Tibial nerve (tissue), 3 donors: ENCODE results near the gene SUB1.

Experiments used
- POLR2A ChIP-seq, 2 donors: fragments of 450-650 bp; IDR thresholded peaks; one replicate each; pipeline ENCODE4 v1.6.1; 2017; ENCODE audit warnings: antibody characterized with exemption in 2 of 2, mild to moderate bottlenecking in 2 of 2, moderate library complexity in 2 of 2
- TF ChIP-seq, protein P1 (sequence below), 5 experiments: fragments of 200-600 bp in 3 of 5; fragments of 450-650 bp in 2 of 5; sonication (generic) in 3 of 5; IDR thresholded peaks; one replicate each; pipeline ENCODE4 v1.5.1; 2016 to 2019; ENCODE audit warnings: antibody characterized with exemption in 5 of 5, mild to moderate bottlenecking in 3 of 5, moderate library complexity in 2 of 5

DNA sequence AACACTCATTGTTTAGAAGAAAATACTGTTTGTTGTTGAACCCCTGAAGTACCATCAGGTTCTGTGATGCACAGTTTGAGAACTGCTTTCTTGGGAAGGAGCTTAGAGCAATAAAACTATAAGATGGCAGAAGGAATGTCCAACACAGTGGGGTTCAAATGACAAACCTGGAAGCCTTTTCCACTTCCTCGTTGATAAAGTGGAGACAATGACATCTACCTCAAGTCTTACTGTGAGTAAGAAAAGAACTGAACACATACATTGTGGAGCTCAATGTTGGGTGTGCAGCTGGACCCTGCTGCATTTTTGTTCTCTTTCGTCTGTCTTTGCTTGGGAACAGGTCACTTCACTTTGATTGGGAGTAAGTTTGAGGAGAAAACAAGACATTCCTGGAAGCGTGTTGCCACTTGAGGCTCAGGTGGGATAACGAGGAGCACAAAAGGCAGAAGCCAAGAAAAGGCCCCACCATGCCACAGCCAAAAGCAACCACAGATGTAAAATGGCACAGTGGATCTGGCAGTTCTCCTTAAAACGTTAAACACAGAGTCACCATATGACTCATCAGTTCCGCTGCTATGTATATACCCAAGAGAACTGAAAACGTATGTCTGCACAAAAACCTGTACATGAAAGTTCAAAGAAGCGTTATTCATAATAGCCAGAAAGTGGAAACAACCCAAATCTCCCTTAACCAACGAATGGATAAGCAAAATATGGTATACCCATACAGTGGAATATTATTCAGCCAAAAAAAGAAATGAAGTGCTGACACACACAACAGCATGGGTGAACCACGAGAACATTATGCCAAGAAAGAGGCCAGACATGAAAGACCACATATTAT is 42.9 kb upstream of the SUB1 start:
- TF ChIP-seq, protein P1, sequence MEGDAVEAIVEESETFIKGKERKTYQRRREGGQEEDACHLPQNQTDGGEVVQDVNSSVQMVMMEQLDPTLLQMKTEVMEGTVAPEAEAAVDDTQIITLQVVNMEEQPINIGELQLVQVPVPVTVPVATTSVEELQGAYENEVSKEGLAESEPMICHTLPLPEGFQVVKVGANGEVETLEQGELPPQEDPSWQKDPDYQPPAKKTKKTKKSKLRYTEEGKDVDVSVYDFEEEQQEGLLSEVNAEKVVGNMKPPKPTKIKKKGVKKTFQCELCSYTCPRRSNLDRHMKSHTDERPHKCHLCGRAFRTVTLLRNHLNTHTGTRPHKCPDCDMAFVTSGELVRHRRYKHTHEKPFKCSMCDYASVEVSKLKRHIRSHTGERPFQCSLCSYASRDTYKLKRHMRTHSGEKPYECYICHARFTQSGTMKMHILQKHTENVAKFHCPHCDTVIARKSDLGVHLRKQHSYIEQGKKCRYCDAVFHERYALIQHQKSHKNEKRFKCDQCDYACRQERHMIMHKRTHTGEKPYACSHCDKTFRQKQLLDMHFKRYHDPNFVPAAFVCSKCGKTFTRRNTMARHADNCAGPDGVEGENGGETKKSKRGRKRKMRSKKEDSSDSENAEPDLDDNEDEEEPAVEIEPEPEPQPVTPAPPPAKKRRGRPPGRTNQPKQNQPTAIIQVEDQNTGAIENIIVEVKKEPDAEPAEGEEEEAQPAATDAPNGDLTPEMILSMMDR (IDR thresholded peaks at IDR 0.05) = no peak
- TF ChIP-seq POLR2A (IDR thresholded peaks at IDR 0.05) = no peak
